ENCODE data around the gene L3MBTL4. TPM values are rescaled to one million over a fixed set of nuclear protein-coding genes. Genes with fewer than 3 reads are reported as not detected.

Gene L3MBTL4
- total and polyA plus RNA-seq, 4 donors, result 2.3 to 15.0 (median 5.0) TPM

- Histone ChIP-seq H3K4me1 (ENCODE audit: control insufficient read depth in 4 of 4, insufficient read depth in 4 of 4, low read length in 3 of 4) (no peaks in the 10 kb centered on the region), H3K4me3 (ENCODE audit: low read depth in 1 of 3, low read length in 3 of 3) (no peak overlapping the region), H3K27me3 (ENCODE audit: control insufficient read depth in 4 of 4, insufficient read depth in 4 of 4, low read length in 3 of 4) (no peaks in the 10 kb centered on the region), H3K36me3 (ENCODE audit: control insufficient read depth in 4 of 4, insufficient read depth in 3 of 4, low read depth in 1 of 4, low read length in 3 of 4) (peaks cover 0 to 3% (median 0%) of the 10 kb centered on the region in 4 donors), H3K27ac (ENCODE audit: low read depth in 1 of 2, low read length in 2 of 2) (no peak overlapping the region), H3K9me3 (ENCODE audit: control insufficient read depth in 4 of 4, low read length in 3 of 4) (no peaks in the 10 kb centered on the region), H3K9ac (ENCODE audit: low read depth in 1 of 2, low read length in 2 of 2) (no peak overlapping the region)
- WGBS, result 83% methylated on average over 4 of the region's 4 CpGs
- no peak for DNase-seq (ENCODE audit: low spot score)
- TF ChIP-seq RXRA (IDR thresholded peaks at IDR 0.05) (no peak), CTCF (IDR thresholded peaks at IDR 0.05; ENCODE audit: low read depth, low read length, missing input control) (no peak), GABPA (IDR thresholded peaks at IDR 0.05 in 1 of 2, conservative IDR thresholded peaks at IDR 0.05 in 1 of 2) (no peak), JUND (IDR thresholded peaks at IDR 0.05) (no peak), FOXA1 (IDR thresholded peaks at IDR 0.05) (no peak), NR2F2 (IDR thresholded peaks at IDR 0.05) (no peak), REST (IDR thresholded peaks at IDR 0.05) (no peak), FOXA2 (IDR thresholded peaks at IDR 0.05) (no peak), YY1 (IDR thresholded peaks at IDR 0.05) (no peak), ATF3 (IDR thresholded peaks at IDR 0.05) (no peak), TAF1 (conservative IDR thresholded peaks at IDR 0.05) (no peak), EGR1 (IDR thresholded peaks at IDR 0.05; ENCODE audit: low read depth in 2 of 2) (no peak), HNF4A (conservative IDR thresholded peaks at IDR 0.05) (no peak), SP1 (IDR thresholded peaks at IDR 0.05) (no peak)
- TF ChIP-seq, protein P1, sequence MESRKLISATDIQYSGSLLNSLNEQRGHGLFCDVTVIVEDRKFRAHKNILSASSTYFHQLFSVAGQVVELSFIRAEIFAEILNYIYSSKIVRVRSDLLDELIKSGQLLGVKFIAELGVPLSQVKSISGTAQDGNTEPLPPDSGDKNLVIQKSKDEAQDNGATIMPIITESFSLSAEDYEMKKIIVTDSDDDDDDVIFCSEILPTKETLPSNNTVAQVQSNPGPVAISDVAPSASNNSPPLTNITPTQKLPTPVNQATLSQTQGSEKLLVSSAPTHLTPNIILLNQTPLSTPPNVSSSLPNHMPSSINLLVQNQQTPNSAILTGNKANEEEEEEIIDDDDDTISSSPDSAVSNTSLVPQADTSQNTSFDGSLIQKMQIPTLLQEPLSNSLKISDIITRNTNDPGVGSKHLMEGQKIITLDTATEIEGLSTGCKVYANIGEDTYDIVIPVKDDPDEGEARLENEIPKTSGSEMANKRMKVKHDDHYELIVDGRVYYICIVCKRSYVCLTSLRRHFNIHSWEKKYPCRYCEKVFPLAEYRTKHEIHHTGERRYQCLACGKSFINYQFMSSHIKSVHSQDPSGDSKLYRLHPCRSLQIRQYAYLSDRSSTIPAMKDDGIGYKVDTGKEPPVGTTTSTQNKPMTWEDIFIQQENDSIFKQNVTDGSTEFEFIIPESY (IDR thresholded peaks at IDR 0.05), result no peak
These were observed 448.2 kb downstream of the L3MBTL4 start for GRCh38 chr18:5966514-5966913.

- DNase-seq (ENCODE audit: low spot score), result no peak
- no peak overlapping the region for H3K4me3 ChIP-seq (ENCODE audit: low read depth in 1 of 3, low read length in 3 of 3)
- no peak overlapping the region for H3K9ac ChIP-seq (ENCODE audit: low read depth in 1 of 2, low read length in 2 of 2)
- peaks cover 0 to 3% (median 1%) of the 10 kb centered on the region in 4 donors for H3K36me3 ChIP-seq (ENCODE audit: control insufficient read depth in 4 of 4, insufficient read depth in 3 of 4, low read depth in 1 of 4, low read length in 3 of 4)
- no peak overlapping the region for H3K27ac ChIP-seq (ENCODE audit: low read depth in 1 of 2, low read length in 2 of 2)
- WGBS, result 78% methylated on average over 2 of the region's 2 CpGs
- no peaks in the 10 kb centered on the region for H3K27me3 ChIP-seq (ENCODE audit: control insufficient read depth in 4 of 4, insufficient read depth in 4 of 4, low read length in 3 of 4)
- no peaks in the 10 kb centered on the region for H3K4me1 ChIP-seq (ENCODE audit: control insufficient read depth in 4 of 4, insufficient read depth in 4 of 4, low read length in 3 of 4)
- no peaks in the 10 kb centered on the region for H3K9me3 ChIP-seq (ENCODE audit: control insufficient read depth in 4 of 4, low read length in 3 of 4)
- TF ChIP-seq FOXA1 (IDR thresholded peaks at IDR 0.05), result no peak
- no peak for TF ChIP-seq YY1 (IDR thresholded peaks at IDR 0.05)
- TF ChIP-seq HNF4A (conservative IDR thresholded peaks at IDR 0.05), result no peak
- no peak for TF ChIP-seq NR2F2 (IDR thresholded peaks at IDR 0.05)
- no peak for TF ChIP-seq REST (IDR thresholded peaks at IDR 0.05)
- no peak for TF ChIP-seq SP1 (IDR thresholded peaks at IDR 0.05)
- TF ChIP-seq RXRA (IDR thresholded peaks at IDR 0.05), result no peak
- no peak for TF ChIP-seq MAX (IDR thresholded peaks at IDR 0.05)
- no peak for TF ChIP-seq JUND (IDR thresholded peaks at IDR 0.05)
- no peak for TF ChIP-seq TAF1 (conservative IDR thresholded peaks at IDR 0.05)
- no peak for TF ChIP-seq HNF4G (IDR thresholded peaks at IDR 0.05)
- no peak for TF ChIP-seq CTCF (IDR thresholded peaks at IDR 0.05; ENCODE audit: low read depth, low read length, missing input control)
These were observed 449.7 kb downstream of the L3MBTL4 start for GRCh38 chr18:5964996-5965395.

All from liver (tissue), 9 donors.